ENCODE data around the gene SSX4B. TPM values are rescaled to one million over a fixed set of nuclear protein-coding genes. Genes with fewer than 3 reads are reported as not detected.
"Not testable (repeated sequence)": the region's sequence is repeated elsewhere in the genome, so short reads cannot be mapped to it uniquely, and the experiment has no call there.

SSX4B gene
- total RNA-seq, 1 experiment from 2014 or later = not detected

GRCh38 chrX:48367717-48368408, 43.9 kb downstream of the SSX4B start:
- H3K36me3 ChIP-seq (ENCODE audit: low read depth, low read length); BruUV-seq (replicated peaks); CTCF ChIA-PET; H2AFZ ChIP-seq (ENCODE audit: low read length); H3K79me2 ChIP-seq (ENCODE audit: low read length); H3K27me3 ChIP-seq (ENCODE audit: low read length); H4K20me1 ChIP-seq (ENCODE audit: low read length); H3K4me2 ChIP-seq (ENCODE audit: low read length); DNase-seq; H3K9me2 ChIP-seq (replicated peaks; ENCODE audit: low read length); POLR2A ChIA-PET (ENCODE audit: unreplicated experiment); H3F3A ChIP-seq (ENCODE audit: low read length, unreplicated experiment); H3K4me3 ChIP-seq (ENCODE audit: low read length); H3K9ac ChIP-seq (ENCODE audit: low read length); intact Hi-C loops (cut with micrococcal nuclease); H3K27ac ChIP-seq (ENCODE audit: low read length); H3K4me1 ChIP-seq (ENCODE audit: insufficient read depth, low read length); H3K9me3 ChIP-seq (ENCODE audit: low read length): not testable (repeated sequence)
- peak; percentile 67 for ATAC-seq

DNA sequence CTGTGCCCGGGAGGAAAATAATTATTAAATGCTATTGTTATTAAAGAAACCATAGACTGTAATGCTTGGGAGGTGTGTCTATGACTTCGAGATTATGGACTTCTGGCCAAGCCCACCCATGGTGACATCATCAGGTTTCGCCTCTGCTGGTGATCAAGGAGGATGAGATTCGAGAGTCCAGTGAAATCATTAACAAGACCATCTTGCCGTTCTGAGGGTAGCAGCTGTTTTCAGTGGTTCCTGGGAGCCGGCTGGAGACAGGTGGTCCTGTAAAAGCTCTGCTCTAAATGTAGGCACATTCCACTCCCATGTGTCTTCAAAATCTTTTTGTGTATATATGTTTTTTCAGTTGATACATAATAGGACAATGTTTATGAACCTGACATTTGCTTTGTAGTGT, 52.5 kb downstream of the SSX4B start:
- H3K9me2 ChIP-seq (replicated peaks; ENCODE audit: low read length); CTCF ChIA-PET; H3F3A ChIP-seq (ENCODE audit: low read length, unreplicated experiment); ATAC-seq; H3K9me3 ChIP-seq (ENCODE audit: low read length); H4K20me1 ChIP-seq (ENCODE audit: low read length); H3K4me2 ChIP-seq (ENCODE audit: low read length); H3K9ac ChIP-seq (ENCODE audit: low read length); DNase-seq; BruUV-seq (replicated peaks); H3K4me1 ChIP-seq (ENCODE audit: insufficient read depth, low read length); H3K79me2 ChIP-seq (ENCODE audit: low read length); H3K4me3 ChIP-seq (ENCODE audit: low read length); H3K36me3 ChIP-seq (ENCODE audit: low read depth, low read length); H3K27ac ChIP-seq (ENCODE audit: low read length); H2AFZ ChIP-seq (ENCODE audit: low read length); POLR2A ChIA-PET (ENCODE audit: unreplicated experiment); intact Hi-C loops (cut with micrococcal nuclease); H3K27me3 ChIP-seq (ENCODE audit: low read length): not testable (repeated sequence)

DNA sequence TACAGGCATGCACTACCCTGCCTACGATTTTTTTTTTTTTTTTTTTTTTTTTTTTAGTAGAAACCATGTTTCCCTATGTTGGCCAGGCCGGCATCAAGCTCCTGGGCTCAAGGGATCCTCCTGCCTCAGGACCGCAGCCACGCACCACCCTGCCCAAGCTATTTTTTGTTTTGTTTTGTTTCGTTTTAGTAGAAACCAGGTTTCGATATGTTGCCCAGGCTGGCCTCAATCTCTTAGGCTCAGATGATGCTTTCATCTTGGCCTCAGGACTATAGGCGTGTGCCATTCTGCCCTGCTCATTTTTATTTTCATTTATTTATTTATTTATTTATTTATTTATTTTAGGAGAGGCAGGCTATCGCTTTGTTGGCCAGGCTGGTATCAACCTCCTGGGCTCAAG, 54.1 kb downstream of the SSX4B start:
- H3K27me3 ChIP-seq (ENCODE audit: low read length) = no peaks in the 10 kb centered on the region
- BruUV-seq (replicated peaks) = no TSS peak
- no peaks in the 10 kb centered on the region for H3K36me3 ChIP-seq (ENCODE audit: low read depth, low read length)
- H4K20me1 ChIP-seq (ENCODE audit: low read length) = no peaks in the 10 kb centered on the region
- no peak overlapping the region for H3K4me2 ChIP-seq (ENCODE audit: low read length)
- no peaks in the 10 kb centered on the region for H3F3A ChIP-seq (ENCODE audit: low read length, unreplicated experiment)
- no peaks in the 10 kb centered on the region for H3K9me3 ChIP-seq (ENCODE audit: low read length)
- H3K9me2 ChIP-seq (replicated peaks; ENCODE audit: low read length) = no peaks in the 10 kb centered on the region
- no peaks in the 10 kb centered on the region for H3K79me2 ChIP-seq (ENCODE audit: low read length)
- ChIA-PET POLR2A (ENCODE audit: unreplicated experiment) (no interaction called here), CTCF (no interaction called here)
- TF ChIP-seq EZH2phosphoT487 (IDR thresholded peaks at IDR 0.05; ENCODE audit: borderline replicate concordance, low read length) (no peak), CTCF (conservative IDR thresholded peaks at IDR 0.05; ENCODE audit: low read depth, low read length) (no peak), EZH2 (IDR thresholded peaks at IDR 0.05; ENCODE audit: low read length, unreplicated experiment) (no peak)
- intact Hi-C loops (cut with micrococcal nuclease) = no loop called here
- H3K4me3 ChIP-seq (ENCODE audit: low read length) = no peak overlapping the region
- no peak overlapping the region for H3K27ac ChIP-seq (ENCODE audit: low read length)
- no peaks in the 10 kb centered on the region for H3K4me1 ChIP-seq (ENCODE audit: insufficient read depth, low read length)
- ATAC-seq (no peak), DNase-seq (no peak)
- H2AFZ ChIP-seq (ENCODE audit: low read length) = no peak overlapping the region
- H3K9ac ChIP-seq (ENCODE audit: low read length) = no peak overlapping the region

GRCh38 chrX:48356315-48357094, 55.3 kb downstream of the SSX4B start, which contains the start of gene SSX3:
SSX3 (minus strand) TSS chrX:48356703; CDS start chrX:48355249, 1,454 bp downstream.
- H2AFZ ChIP-seq (ENCODE audit: low read length); H3K27me3 ChIP-seq (ENCODE audit: low read length); ATAC-seq; H4K20me1 ChIP-seq (ENCODE audit: low read length); CTCF ChIA-PET; H3K9ac ChIP-seq (ENCODE audit: low read length); H3K4me3 ChIP-seq (ENCODE audit: low read length); H3K9me2 ChIP-seq (replicated peaks; ENCODE audit: low read length); H3K9me3 ChIP-seq (ENCODE audit: low read length); intact Hi-C loops (cut with micrococcal nuclease); H3K27ac ChIP-seq (ENCODE audit: low read length); H3K36me3 ChIP-seq (ENCODE audit: low read depth, low read length); POLR2A ChIA-PET (ENCODE audit: unreplicated experiment); DNase-seq; H3K4me1 ChIP-seq (ENCODE audit: insufficient read depth, low read length); H3F3A ChIP-seq (ENCODE audit: low read length, unreplicated experiment); H3K4me2 ChIP-seq (ENCODE audit: low read length); BruUV-seq (replicated peaks); H3K79me2 ChIP-seq (ENCODE audit: low read length): not testable (repeated sequence)

Other genes with a start within 250 kb of the SSX4B start
- not detected in 2 replicates for gene SSX5, start 215.2 kb downstream of the SSX4B start, total RNA-seq (2014; rRNA removed)
- not detected in 2 replicates for gene SSX1, start 156.6 kb downstream of the SSX4B start, total RNA-seq (2014; rRNA removed)
- gene SSX3, start 55.3 kb downstream of the SSX4B start, total RNA-seq (2014; rRNA removed) = not detected in 2 replicates
- gene SSX4, start 28.4 kb downstream of the SSX4B start, total RNA-seq (2014; rRNA removed) = not detected in 2 replicates
- gene SLC38A5, start 58.3 kb upstream of the SSX4B start, total RNA-seq (2014; rRNA removed) = 1.6 and 2.4 TPM in 2 replicates
- 175 and 189 TPM in 2 replicates for gene FTSJ1, start 64.2 kb upstream of the SSX4B start, total RNA-seq (2014; rRNA removed)
- gene PORCN, start 97.0 kb upstream of the SSX4B start, total RNA-seq (2014; rRNA removed) = 38.9 and 48.3 TPM in 2 replicates
- gene EBP, start 109.8 kb upstream of the SSX4B start, total RNA-seq (2014; rRNA removed) = 307 and 324 TPM in 2 replicates
- gene TBC1D25, start 127.8 kb upstream of the SSX4B start, total RNA-seq (2014; rRNA removed) = 11.3 and 24.2 TPM in 2 replicates
- gene RBM3, start 162.5 kb upstream of the SSX4B start, total RNA-seq (2014; rRNA removed) = 375 and 389 TPM in 2 replicates
- 93.3 and 106 TPM in 2 replicates for gene WDR13, start 185.5 kb upstream of the SSX4B start, total RNA-seq (2014; rRNA removed)